Mesenchymal stem cell (in vitro differentiated cells and primary cell): Measurements from ENCODE around the gene FOXJ3.

Source experiments
- DNase-seq: peaks from one replicate; pipeline ENCODE4 v3.0.0-alpha.2; 2013
- H2AFZ ChIP-seq: one replicate; pipeline ENCODE4 v1.6.1; 2013; ENCODE audit warnings: low read depth, mild to moderate bottlenecking, control low read depth, inconsistent platforms, low read length, moderate library complexity
- H2AK5ac ChIP-seq: 2 replicates; pipeline ENCODE4 v1.6.1; 2013; ENCODE audit warnings: low read length, moderate library complexity, mild to moderate bottlenecking, inconsistent platforms; ENCODE audit not compliant: severe bottlenecking
- H2BK120ac ChIP-seq: one replicate; pipeline ENCODE4 v1.6.1; 2013; ENCODE audit warnings: low read depth, mild to moderate bottlenecking, inconsistent platforms, low read length, moderate library complexity
- H2BK12ac ChIP-seq, 2 experiments: one replicate each; pipeline ENCODE4 v1.6.1; 2013; ENCODE audit warnings: inconsistent platforms in 2 of 2, low read length in 2 of 2, mild to moderate bottlenecking in 2 of 2, moderate library complexity in 2 of 2, control low read depth in 1 of 2
- H2BK15ac ChIP-seq: one replicate; pipeline ENCODE4 v1.6.1; 2013; ENCODE audit warnings: mild to moderate bottlenecking, low read depth, inconsistent platforms; ENCODE audit not compliant: poor library complexity, severe bottlenecking
- H2BK5ac ChIP-seq: 2 replicates; pipeline ENCODE4 v1.6.1; 2013; ENCODE audit warnings: low read depth, mild to moderate bottlenecking, low read length, control low read depth, inconsistent platforms; ENCODE audit not compliant: poor library complexity, severe bottlenecking
- H3K14ac ChIP-seq, 2 experiments: one replicate each; pipeline ENCODE4 v1.6.1; 2013; ENCODE audit warnings: inconsistent platforms in 2 of 2, low read length in 2 of 2, control low read depth in 1 of 2, mild to moderate bottlenecking in 1 of 2, moderate library complexity in 1 of 2
- H3K18ac ChIP-seq, 2 experiments: one replicate each; pipeline ENCODE4 v1.6.1; 2013; ENCODE audit warnings: inconsistent platforms in 2 of 2, low read length in 2 of 2, control low read depth in 1 of 2, low read depth in 1 of 2, mild to moderate bottlenecking in 1 of 2
- H3K23ac ChIP-seq, 2 experiments: one replicate each; pipeline ENCODE4 v1.6.1; 2013; ENCODE audit warnings: inconsistent platforms in 2 of 2, low read length in 2 of 2, mild to moderate bottlenecking in 2 of 2, moderate library complexity in 2 of 2, control low read depth in 1 of 2
- H3K27ac ChIP-seq: 2 replicates; pipeline ENCODE4 v1.5.1; 2013; ENCODE audit warnings: mild to moderate bottlenecking, moderate library complexity, low read length, control low read depth, inconsistent platforms; ENCODE audit not compliant: poor library complexity, severe bottlenecking
- H3K27me3 ChIP-seq, 2 experiments: 2 replicates each; pipeline versions ENCODE4 v1.6.1 to v1.7.0; 2013; ENCODE audit warnings: low read length in 2 of 2, mild to moderate bottlenecking in 2 of 2, moderate library complexity in 2 of 2, control low read depth in 1 of 2, inconsistent platforms in 1 of 2; ENCODE audit not compliant: control insufficient read depth in 1 of 2, insufficient read depth in 1 of 2
- H3K36me3 ChIP-seq, 2 experiments: 2 replicates each; pipeline versions ENCODE4 v1.6.1 to v1.7.0; 2013; ENCODE audit warnings: low read length in 2 of 2, control low read depth in 1 of 2, inconsistent platforms in 1 of 2, low read depth in 1 of 2, mild to moderate bottlenecking in 1 of 2; ENCODE audit not compliant: insufficient read depth in 2 of 2, control insufficient read depth in 1 of 2
- H3K4ac ChIP-seq, 2 experiments: one replicate each; pipeline ENCODE4 v1.6.1; 2013; ENCODE audit warnings: inconsistent platforms in 2 of 2, low read length in 2 of 2, mild to moderate bottlenecking in 2 of 2, moderate library complexity in 2 of 2, control low read depth in 1 of 2, low read depth in 1 of 2
- H3K4me1 ChIP-seq: 2 replicates; pipeline ENCODE4 v1.6.1; 2013; ENCODE audit warnings: low read depth, low read length, control low read depth; ENCODE audit not compliant: control insufficient read depth, insufficient read depth
- H3K4me2 ChIP-seq: 2 replicates; pipeline ENCODE4 v1.6.1; 2013; ENCODE audit warnings: low read length, mild to moderate bottlenecking, inconsistent platforms; ENCODE audit not compliant: poor library complexity, severe bottlenecking
- H3K4me3 ChIP-seq, 2 experiments: 2 replicates each; pipeline versions ENCODE4 v1.5.1 to v1.7.0; 2013; ENCODE audit warnings: low read length in 2 of 2, mild to moderate bottlenecking in 2 of 2, control low read depth in 1 of 2, low read depth in 1 of 2; ENCODE audit not compliant: insufficient read depth in 1 of 2
- H3K79me1 ChIP-seq: replicated peaks from 2 replicates; pipeline ENCODE4 v1.6.1; 2013; ENCODE audit warnings: mild to moderate bottlenecking, control low read depth, low read length, inconsistent platforms; ENCODE audit not compliant: poor library complexity, severe bottlenecking
- H3K9ac ChIP-seq: 2 replicates; pipeline ENCODE4 v1.7.0; 2013; ENCODE audit warnings: mild to moderate bottlenecking, low read length, moderate library complexity
- H3K9me3 ChIP-seq: 2 replicates; pipeline ENCODE4 v1.7.0; 2013; ENCODE audit warnings: mild to moderate bottlenecking, low read length; ENCODE audit not compliant: control insufficient read depth
- H4K8ac ChIP-seq: one replicate; pipeline ENCODE4 v1.6.1; 2013; ENCODE audit warnings: inconsistent platforms, mild to moderate bottlenecking, low read length, moderate library complexity
- H4K91ac ChIP-seq: one replicate; pipeline ENCODE4 v1.6.1; 2013; ENCODE audit warnings: mild to moderate bottlenecking, low read length, inconsistent platforms
- WGBS: methylation state at CpG from one replicate; pipeline ENCODE4 v1.1.7; 2013; ENCODE audit warnings: mixed read lengths; 5-methylcytosine and 5-hydroxymethylcytosine counted together

The FOXJ3 gene

DNA sequence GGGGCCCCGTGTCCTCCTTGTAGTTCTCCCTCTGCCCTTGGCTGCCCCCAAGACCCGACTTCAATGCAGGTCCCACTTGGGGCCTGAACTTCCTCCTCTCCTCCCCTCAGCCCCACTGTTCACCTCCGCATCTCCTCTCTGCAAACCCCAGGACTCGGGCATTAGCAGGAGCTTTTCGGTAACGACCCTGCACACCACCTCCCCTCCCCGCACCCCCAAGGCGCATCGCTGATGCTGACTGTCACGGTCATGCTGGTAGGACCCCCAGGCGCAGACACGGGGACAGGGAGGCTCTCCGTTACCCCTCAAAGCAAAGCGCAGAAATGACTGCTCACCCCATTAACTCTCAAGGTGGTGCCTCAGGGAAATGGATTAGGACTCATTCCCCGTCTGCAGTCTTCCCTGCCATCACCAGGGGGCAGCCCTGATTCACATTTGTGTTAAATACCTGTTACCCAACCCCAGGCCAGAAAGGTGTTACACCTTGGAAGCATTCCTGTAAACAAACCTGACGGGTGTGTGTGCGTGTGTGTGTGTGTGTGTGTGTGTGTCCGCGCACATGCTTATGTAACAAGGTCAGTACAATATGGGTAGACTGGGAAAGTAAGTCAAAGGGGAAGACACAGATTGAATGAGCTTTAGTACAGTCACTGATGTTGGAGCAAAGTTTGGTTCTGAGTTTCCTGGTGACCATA, 188.3 kb downstream of the FOXJ3 start:
- peak; percentile 54 for DNase-seq

DNA sequence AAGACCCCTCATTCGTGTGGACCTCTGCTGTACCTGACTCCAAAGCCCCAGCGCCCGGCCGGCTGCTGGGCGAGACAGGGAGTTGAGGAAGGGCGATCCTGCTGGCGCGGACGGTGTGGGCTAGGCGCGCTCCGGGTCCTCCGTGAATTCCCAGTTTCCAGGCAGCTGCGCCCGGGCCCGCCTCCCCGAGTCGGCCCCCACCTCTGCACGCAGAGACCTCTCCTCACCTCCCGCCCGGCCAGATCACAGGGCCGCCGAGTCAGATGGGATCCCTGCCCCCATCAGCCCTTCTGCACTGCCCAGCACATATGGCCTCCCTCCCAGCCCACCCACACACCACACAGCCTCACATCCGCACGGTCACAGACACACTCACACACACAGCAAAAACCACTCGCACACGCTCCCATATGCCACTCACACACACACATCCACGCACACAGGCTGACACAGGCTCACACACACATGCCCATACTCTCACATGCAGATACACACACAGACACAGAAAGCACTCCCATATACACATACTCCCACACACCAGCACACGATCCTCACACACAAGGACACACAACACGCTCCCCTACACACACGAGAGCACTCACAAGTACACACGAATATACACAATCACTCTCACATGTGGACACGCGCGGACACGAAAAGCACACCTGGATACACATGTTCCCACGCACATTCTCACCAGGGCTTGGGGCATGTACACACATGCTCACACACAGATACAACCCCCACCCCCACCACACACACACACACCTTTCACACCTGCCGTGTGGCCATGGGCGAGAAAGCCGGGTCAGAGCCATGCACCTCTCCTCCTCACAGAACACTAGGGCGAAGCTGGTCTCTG, 189.0 kb downstream of the FOXJ3 start:
- no peak overlapping the region for H2AFZ ChIP-seq
- H2BK15ac ChIP-seq, result no peak overlapping the region
- no peak overlapping the region for H3K14ac ChIP-seq
- WGBS, result 86% methylated on average over 40 of the region's 41 CpGs
- H2BK12ac ChIP-seq, result no peak overlapping the region
- no peak overlapping the region for H4K91ac ChIP-seq
- no peak overlapping the region for H3K18ac ChIP-seq
- H3K79me1 ChIP-seq, result no peaks in the 10 kb centered on the region
- H3K4me3 ChIP-seq, result no peak overlapping the region
- H3K36me3 ChIP-seq, result no peaks in the 10 kb centered on the region
- H3K9me3 ChIP-seq, result no peaks in the 10 kb centered on the region
- H3K4me2 ChIP-seq, result no peak overlapping the region
- no peak overlapping the region for H3K27ac ChIP-seq
- no peak overlapping the region for H4K8ac ChIP-seq
- H3K27me3 ChIP-seq, result peaks cover 60 to 94% of the 10 kb centered on the region in 2 experiments
- H2BK5ac ChIP-seq, result no peak overlapping the region
- no peaks in the 10 kb centered on the region for H3K4me1 ChIP-seq
- H3K23ac ChIP-seq, result no peak overlapping the region
- no peak overlapping the region for H2BK120ac ChIP-seq
- no peak for DNase-seq
- H3K9ac ChIP-seq, result no peak overlapping the region
- no peak overlapping the region for H2AK5ac ChIP-seq
- H3K4ac ChIP-seq, result no peak overlapping the region

More for the DNA sequence above, 188.3 kb downstream of the FOXJ3 start:
- H3K4me2 ChIP-seq, result no peak overlapping the region
- H4K91ac ChIP-seq, result no peak overlapping the region
- H3K4ac ChIP-seq, result no peak overlapping the region
- no peak overlapping the region for H4K8ac ChIP-seq
- H2BK5ac ChIP-seq, result no peak overlapping the region
- H3K27ac ChIP-seq, result no peak overlapping the region
- no peak overlapping the region for H2BK12ac ChIP-seq
- no peaks in the 10 kb centered on the region for H3K4me1 ChIP-seq
- peaks cover 60 to 97% of the 10 kb centered on the region in 2 experiments for H3K27me3 ChIP-seq
- H2BK120ac ChIP-seq, result no peak overlapping the region
- H2AK5ac ChIP-seq, result no peak overlapping the region
- H3K79me1 ChIP-seq, result no peaks in the 10 kb centered on the region
- no peak overlapping the region for H3K9ac ChIP-seq
- H2BK15ac ChIP-seq, result no peak overlapping the region
- no peak overlapping the region for H3K4me3 ChIP-seq
- WGBS, result 36% methylated on average over 19 of the region's 19 CpGs
- H2AFZ ChIP-seq, result no peak overlapping the region
- H3K36me3 ChIP-seq, result no peaks in the 10 kb centered on the region
- H3K18ac ChIP-seq, result no peak overlapping the region
- no peak overlapping the region for H3K14ac ChIP-seq
- no peaks in the 10 kb centered on the region for H3K9me3 ChIP-seq
- H3K23ac ChIP-seq, result no peak overlapping the region

DNA sequence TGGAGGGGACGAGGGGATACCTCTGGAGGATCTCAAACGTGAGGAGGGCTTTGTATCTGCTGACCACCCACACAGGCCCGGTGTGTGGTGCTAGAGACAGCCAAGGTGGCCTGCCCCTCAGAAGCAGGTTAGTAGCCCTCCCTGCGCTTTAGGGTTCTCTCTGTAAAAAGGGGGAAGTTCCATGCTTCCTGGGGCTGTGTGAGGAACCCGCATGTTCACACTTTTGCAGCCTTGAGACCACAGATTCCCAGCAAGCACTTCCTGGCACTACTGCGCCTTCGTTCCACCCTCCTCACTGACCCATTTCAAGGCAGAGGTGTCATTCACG, 189.7 kb downstream of the FOXJ3 start:
- H3K4me2 ChIP-seq, result no peak overlapping the region
- H3K4ac ChIP-seq, result no peak overlapping the region

DNA sequence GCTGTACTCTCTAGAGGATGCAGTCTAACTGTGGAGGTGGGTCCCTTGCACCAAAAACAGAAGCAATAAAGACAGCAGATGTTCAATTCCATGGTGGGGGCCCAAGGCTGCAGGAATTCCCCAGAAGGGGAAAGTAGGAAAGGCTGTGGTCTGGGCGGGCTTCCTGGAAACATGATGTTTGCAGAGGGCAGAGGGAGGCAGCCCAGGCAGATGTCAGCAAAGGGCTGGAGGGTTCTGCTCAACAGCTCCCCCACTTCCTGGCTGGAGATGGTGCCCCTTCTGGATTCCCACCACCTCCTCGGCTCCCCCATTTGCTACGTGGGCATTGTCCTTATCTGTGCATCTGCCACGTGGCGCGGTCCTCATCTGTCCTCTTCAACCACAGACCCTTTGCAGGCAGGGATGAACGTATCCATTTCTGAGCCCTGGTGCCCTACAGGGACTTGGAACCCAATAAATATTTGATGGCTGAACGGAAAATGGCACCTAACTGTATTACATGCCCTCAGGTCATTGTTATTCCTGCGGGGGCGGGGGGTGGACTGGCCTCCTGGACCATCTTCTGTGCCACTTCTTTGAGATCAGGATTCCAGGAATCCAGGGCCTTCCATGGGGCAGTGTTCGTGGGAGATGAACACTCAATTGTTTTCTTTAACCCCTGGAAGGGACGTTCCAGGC, 190.2 kb downstream of the FOXJ3 start:
- no peak for DNase-seq
- Histone ChIP-seq H3K36me3 (no peaks in the 10 kb centered on the region), H2BK5ac (no peak overlapping the region), H2AK5ac (no peak overlapping the region), H4K8ac (no peak overlapping the region), H2BK15ac (no peak overlapping the region), H3K4ac (no peak overlapping the region), H2BK120ac (no peak overlapping the region), H3K27me3 (peaks cover 52 to 92% of the 10 kb centered on the region in 2 experiments), H3K18ac (no peak overlapping the region), H3K4me2 (no peak overlapping the region), H3K9me3 (no peaks in the 10 kb centered on the region), H3K23ac (no peak overlapping the region), H3K79me1 (no peaks in the 10 kb centered on the region), H4K91ac (no peak overlapping the region), H2AFZ (no peak overlapping the region), H3K4me3 (no peak overlapping the region), H3K4me1 (no peaks in the 10 kb centered on the region), H3K9ac (no peak overlapping the region), H3K14ac (no peak overlapping the region), H3K27ac (no peak overlapping the region), H2BK12ac (no peak overlapping the region)
- WGBS, result 78% methylated on average over 12 of the region's 12 CpGs

More for the DNA sequence above, 189.7 kb downstream of the FOXJ3 start:
- Histone ChIP-seq H2BK5ac (no peak overlapping the region), H2AFZ (no peak overlapping the region), H3K27ac (no peak overlapping the region), H3K79me1 (no peaks in the 10 kb centered on the region), H3K9me3 (no peaks in the 10 kb centered on the region), H3K14ac (no peak overlapping the region), H3K27me3 (peaks cover 56 to 92% of the 10 kb centered on the region in 2 experiments), H3K18ac (no peak overlapping the region), H3K4me3 (no peak overlapping the region), H3K4me1 (no peaks in the 10 kb centered on the region), H4K8ac (no peak overlapping the region), H2AK5ac (no peak overlapping the region), H2BK15ac (no peak overlapping the region), H3K9ac (no peak overlapping the region), H2BK120ac (no peak overlapping the region), H3K23ac (peak overlapping the region in 1 of 2 experiments; percentile 31), H2BK12ac (no peak overlapping the region), H4K91ac (no peak overlapping the region), H3K36me3 (no peaks in the 10 kb centered on the region)
- no peak for DNase-seq
- WGBS, result 91% methylated on average over 8 of the region's 8 CpGs
